NOMO-1 treated with DMSO at 0.1 percent for 48 hours (cell line): ENCODE results near the gene ZNF845.
"Not testable (repeated sequence)": the region's sequence is repeated elsewhere in the genome, so short reads cannot be mapped to it uniquely, and the experiment has no call there.

Source experiments
- DNase-seq: peaks from one replicate; lab custom pipeline; 2025; ENCODE audit not compliant: unreplicated experiment; lab: John Stamatoyannopoulos, UW

The ZNF845 gene

GRCh38 chr19:53374743-53375142 is 41.2 kb downstream of the ZNF845 start:
- DNase-seq = no peak

DNA sequence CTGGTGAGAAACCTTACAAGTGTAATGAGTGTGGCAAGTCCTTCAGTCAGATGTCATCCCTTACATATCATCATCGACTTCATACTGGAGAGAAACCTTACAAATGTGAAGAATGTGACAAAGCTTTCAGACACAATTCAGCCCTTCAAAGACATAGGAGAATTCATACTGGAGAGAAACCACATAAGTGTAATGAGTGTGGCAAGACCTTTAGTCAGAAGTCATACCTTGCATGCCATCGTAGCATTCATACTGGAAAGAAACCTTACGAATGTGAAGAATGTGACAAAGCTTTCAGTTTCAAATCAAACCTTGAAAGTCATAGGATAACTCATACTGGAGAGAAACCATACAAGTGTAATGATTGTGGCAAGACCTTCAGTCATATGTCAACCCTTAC is 47.8 kb downstream of the ZNF845 start:
- DNase-seq = no peak

DNA sequence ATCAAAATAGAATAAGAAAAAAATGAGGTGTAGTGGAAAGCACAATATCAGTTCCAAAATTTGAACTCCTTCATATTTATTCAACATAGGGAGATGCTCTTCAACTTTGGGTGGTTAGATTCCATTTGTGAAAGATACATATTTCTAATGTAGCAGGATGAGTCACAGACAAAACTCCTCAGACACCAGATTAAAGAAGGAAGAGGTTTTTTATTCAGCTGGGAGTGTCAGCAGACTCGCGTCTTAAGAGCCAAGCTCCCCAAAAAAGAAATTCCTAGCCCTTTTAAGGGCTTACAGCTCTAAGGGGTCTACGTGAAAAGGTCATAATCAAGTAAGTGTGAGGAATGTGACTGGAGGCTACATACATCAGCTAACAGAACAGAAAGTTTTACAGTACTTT is 54.6 kb downstream of the ZNF845 start:
- DNase-seq = no peak

DNA sequence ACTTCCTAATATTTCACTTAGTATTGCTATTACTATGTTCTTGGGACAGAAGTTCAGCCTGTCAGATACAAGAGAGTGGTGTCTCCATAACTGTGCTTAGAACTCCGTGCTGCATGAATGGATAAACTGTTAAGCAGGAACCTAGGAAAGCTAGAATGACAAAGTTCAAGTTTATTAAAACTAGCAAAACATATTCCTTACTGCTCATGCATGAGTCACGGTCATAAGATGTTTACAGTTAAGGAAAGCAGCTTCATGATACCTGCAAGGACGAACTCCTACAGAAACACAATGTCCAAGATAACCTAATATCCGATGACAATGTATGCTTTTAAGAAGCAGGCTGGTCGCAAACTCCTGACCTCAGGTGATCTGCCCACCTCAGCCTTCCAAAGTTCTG is 55.4 kb downstream of the ZNF845 start:
- DNase-seq = no peak

DNA sequence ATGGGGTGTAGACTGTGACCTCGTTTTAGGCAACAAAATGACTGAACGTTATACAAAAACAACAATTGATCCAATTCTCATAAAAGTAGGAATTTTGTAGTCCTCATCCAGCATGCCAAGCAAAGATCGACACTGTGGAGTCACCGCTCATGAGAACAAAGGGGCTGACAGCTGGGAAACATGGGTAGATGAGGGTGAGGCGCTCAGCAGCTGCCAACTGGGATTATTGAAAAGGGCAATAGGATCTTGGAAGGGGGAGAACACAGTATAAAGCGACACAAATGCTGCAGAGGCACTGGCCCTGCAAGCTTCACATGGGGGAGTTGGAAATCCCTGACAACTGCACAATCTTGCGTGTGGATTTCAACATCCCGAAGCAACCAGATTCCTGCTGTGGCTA is 56.0 kb downstream of the ZNF845 start:
- DNase-seq = no peak

- DNase-seq = no peak
Observed at GRCh38 chr19:53389978-53390377, 56.4 kb downstream of the ZNF845 start.

GRCh38 chr19:53394522-53394973 is 61.0 kb downstream of the ZNF845 start:
- no peak for DNase-seq

GRCh38 chr19:53394974-53395839 is 61.7 kb downstream of the ZNF845 start, which contains the start of gene ZNF765:
TSS of gene ZNF765 (plus strand) at chr19:53395149. CDS start at chr19:53398016, 2,867 bp downstream.
- peak; percentile 88 for DNase-seq

DNA sequence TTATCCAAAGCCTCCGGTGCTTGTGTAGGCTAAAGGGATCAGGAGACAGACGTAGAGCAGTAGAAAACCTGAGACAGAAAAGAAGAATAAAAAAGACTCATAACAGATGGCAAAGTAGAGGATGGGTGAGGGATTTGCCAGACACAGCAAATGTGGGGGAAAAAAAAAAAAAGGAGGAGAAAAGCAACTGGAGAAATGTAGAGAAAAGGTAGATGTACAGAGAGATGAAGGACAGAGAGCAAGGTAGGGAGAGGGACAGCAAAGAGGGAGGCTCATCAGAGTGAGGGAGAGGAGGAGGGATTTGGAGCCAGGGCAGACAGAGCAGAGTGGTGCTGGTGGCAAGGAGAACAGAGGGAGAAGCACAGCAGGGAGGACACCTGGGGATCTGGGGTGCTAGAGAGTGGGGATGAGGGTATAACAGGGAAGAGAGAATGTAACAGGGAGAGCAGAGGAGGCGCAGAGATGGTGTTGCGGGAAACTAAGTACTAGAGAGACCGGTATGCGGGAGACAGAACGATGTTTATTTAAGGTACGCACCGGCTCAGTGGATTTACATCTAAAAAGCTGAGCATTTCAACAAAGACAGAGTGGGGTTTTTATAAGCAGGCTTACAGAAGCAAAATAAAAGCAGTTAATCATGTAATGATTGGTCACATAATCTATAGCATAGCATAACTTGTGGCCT is 62.4 kb downstream of the ZNF845 start:
- DNase-seq = not testable (repeated sequence)

DNA sequence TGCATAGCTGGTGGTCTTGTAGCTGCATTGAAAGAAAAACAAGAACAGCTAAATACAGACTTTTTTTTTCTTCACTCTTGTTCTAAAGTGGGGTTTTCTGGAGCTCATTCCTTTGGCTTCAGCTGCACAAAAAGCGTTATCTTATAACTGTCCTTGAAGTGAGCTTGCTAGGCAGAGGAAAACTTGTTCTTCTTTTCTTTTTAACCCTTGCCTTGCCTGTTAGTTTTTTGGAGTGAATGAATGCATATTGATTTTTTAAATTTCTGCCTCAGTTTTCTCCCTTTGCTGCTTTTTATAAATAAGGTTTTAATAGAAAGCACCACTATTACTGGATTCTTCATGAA is 62.9 kb downstream of the ZNF845 start:
- no peak for DNase-seq

- DNase-seq = not testable (repeated sequence)
Observed at GRCh38 chr19:53397918-53398317, 64.4 kb downstream of the ZNF845 start.
